ENCODE measurements around the gene MRC2. TPM values are rescaled to one million over a fixed set of nuclear protein-coding genes. Genes with fewer than 3 reads are reported as not detected.

MRC2 gene
- total and polyA plus RNA-seq, 9 donors, result 12.9 to 134 (median 90.2) TPM

DNA sequence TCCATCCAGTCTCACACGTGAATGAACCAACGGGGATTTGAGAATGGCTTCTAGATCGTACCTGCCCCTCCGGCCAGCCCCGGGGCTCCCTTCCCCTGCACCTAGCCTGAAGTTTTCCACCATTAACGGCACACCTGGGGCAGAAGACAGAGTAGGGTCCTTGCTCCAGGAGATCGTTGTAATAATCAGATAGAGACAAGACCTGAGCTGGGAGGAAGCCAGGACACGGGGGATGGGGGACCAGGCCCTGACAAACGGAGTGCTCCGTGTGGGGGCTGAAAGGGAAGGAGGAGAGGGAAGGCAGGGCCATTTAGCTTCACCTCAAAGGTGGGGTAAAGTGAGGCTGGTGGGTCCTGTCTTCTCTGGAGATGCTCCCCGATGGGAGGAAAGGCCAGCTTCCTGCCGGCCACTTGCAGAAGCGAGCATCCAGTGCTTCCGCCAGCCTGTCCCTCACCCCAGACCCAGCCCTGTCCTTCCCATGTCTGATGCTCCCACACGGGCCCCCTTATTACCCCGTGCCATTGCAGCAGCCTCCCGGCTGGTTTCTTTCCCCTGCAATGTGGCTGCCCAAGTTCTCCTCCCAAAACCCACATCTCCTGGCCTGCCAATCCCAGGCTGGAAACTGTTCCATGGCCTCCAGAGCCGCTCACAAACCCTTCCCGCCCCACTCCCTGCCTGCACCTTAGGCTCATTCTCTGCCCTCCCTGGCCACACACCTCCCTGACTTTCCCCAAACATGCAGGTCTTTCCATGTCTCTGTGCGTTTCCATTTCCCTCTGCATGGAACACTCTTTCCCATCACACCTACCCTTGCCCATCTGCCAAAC, 79.3 kb downstream of the MRC2 start:
- H3K27me3 ChIP-seq, result no peaks in the 10 kb centered on the region
- intact Hi-C loops (cut with DNase I), result loop anchor here in 1 of 4 donors (10.0 kb wide), 1 partner anchor 258 kb away; the partner anchor contains the start of gene TANC2

GRCh38 chr17:62707425-62707739, 79.9 kb downstream of the MRC2 start:
- no peak for TF ChIP-seq EP300 (IDR thresholded peaks at IDR 0.05)
- no peak for TF ChIP-seq POLR2A (IDR thresholded peaks at IDR 0.05)
- intact Hi-C loops (cut with DNase I), result loop anchor here in 1 of 4 donors (10.0 kb wide), 1 partner anchor 257 kb away; the partner anchor contains the start of gene TANC2
- Histone ChIP-seq H3K4me1 (ENCODE audit: insufficient read depth) (peaks cover 16% of the 10 kb centered on the region), H3K36me3 (no peaks in the 10 kb centered on the region), H3K27ac (no peak overlapping the region), H3K9me3 (no peaks in the 10 kb centered on the region), H3K4me3 (no peak overlapping the region), H3K27me3 (no peaks in the 10 kb centered on the region)
- whole genome bisulfite sequencing, 3 donors, result 94 to 96% (median 95%) methylated on average over 9 of the region's 9 CpGs
- peak in 2 of 5 donors; percentile 9 to 19 for DNase-seq

More for the DNA sequence above, 79.3 kb downstream of the MRC2 start:
- H3K9me3 ChIP-seq, result no peaks in the 10 kb centered on the region
- 93 to 95% (median 93%) methylated on average over 20 of the region's 20 CpGs for WGBS, 3 donors
- no peak overlapping the region for H3K4me3 ChIP-seq
- no peak for TF ChIP-seq CTCF (IDR thresholded peaks at IDR 0.05)
- TF ChIP-seq POLR2A (IDR thresholded peaks at IDR 0.05), result no peak
- TF ChIP-seq EP300 (IDR thresholded peaks at IDR 0.05), result no peak
- peaks cover 12% of the 10 kb centered on the region for H3K4me1 ChIP-seq (ENCODE audit: insufficient read depth)
- H3K36me3 ChIP-seq, result no peaks in the 10 kb centered on the region
- peak in 1 of 5 donors; percentile 38 for DNase-seq
- no peak overlapping the region for H3K27ac ChIP-seq

DNA sequence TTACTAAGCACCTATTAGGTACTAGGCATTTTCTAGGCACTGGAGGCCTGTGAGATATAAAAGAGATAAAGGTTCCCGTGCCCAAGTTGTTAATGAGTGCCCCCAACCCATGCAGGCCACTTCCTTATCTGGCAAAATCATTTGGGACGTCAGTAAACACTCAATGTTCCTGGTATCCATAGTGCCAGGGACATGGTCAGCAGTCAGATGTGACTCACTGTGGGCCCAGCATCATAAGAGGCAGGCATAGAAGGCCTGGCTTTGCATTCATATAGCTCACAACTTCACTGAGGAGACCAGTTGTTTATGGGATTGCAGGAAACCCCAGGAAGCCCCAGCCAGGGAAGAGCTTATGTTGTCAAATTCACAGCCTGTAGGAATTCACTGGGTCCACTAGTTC, 81.1 kb downstream of the MRC2 start:
- Histone ChIP-seq H3K36me3 (no peaks in the 10 kb centered on the region), H3K4me3 (no peak overlapping the region), H3K27ac (no peak overlapping the region), H3K9me3 (no peaks in the 10 kb centered on the region), H3K4me1 (ENCODE audit: insufficient read depth) (peaks cover 15% of the 10 kb centered on the region), H3K27me3 (no peaks in the 10 kb centered on the region)
- intact Hi-C loops (cut with DNase I), result loop anchor here in 1 of 4 donors (10.0 kb wide), 1 partner anchor 256 kb away; the partner anchor contains the start of gene TANC2
- 66 to 71% (median 69%) methylated on average over 2 of the region's 2 CpGs for WGBS, 3 donors
- peak in 1 of 5 donors; percentile 2 for DNase-seq
- TF ChIP-seq EP300 (IDR thresholded peaks at IDR 0.05), result no peak
- TF ChIP-seq POLR2A (IDR thresholded peaks at IDR 0.05), result no peak
- TF ChIP-seq CTCF (IDR thresholded peaks at IDR 0.05), result no peak

GRCh38 chr17:62712171-62712581, 84.7 kb downstream of the MRC2 start:
- H3K36me3 ChIP-seq, result no peaks in the 10 kb centered on the region
- H3K27me3 ChIP-seq, result no peaks in the 10 kb centered on the region
- 66 to 75% (median 72%) methylated on average over 8 of the region's 8 CpGs for WGBS, 3 donors
- no peaks in the 10 kb centered on the region for H3K9me3 ChIP-seq
- no peak overlapping the region for H3K27ac ChIP-seq
- TF ChIP-seq EP300 (IDR thresholded peaks at IDR 0.05) (no peak), CTCF (IDR thresholded peaks at IDR 0.05) (no peak), POLR2A (IDR thresholded peaks at IDR 0.05) (no peak)
- H3K4me1 ChIP-seq (ENCODE audit: insufficient read depth), result peaks cover 5% of the 10 kb centered on the region
- intact Hi-C loops (cut with DNase I), result no loop called here
- H3K4me3 ChIP-seq, result no peak overlapping the region
- DNase-seq, result peak in 2 of 5 donors; percentile 7 to 16
